Measurements from ENCODE around the gene STAT5B. TPM values are rescaled to one million over a fixed set of nuclear protein-coding genes. Genes with fewer than 3 reads are reported as not detected.
A peak's percentile ranks its signal among the peaks of the same experiment; 100 is the strongest.

Gene STAT5B
- polyA plus RNA-seq, 3 donors: 37.5 to 52.7 (median 49.5) TPM

- no peak for DNase-seq
These were observed 93.1 kb downstream of the STAT5B start for GRCh38 chr17:42182927-42183734.

- DNase-seq: no peak
These were observed 94.4 kb downstream of the STAT5B start for GRCh38 chr17:42181851-42182207.

- DNase-seq: no peak
These were observed 95.0 kb downstream of the STAT5B start, which contains the start of gene KCNH4 for GRCh38 chr17:42180922-42181850. Gene KCNH4, minus strand, starts transcription at chr17:42181142. Its CDS starts 197 bp downstream, at chr17:42180945.

- DNase-seq: no peak
These were observed 95.7 kb downstream of the STAT5B start for GRCh38 chr17:42180411-42180921.

GRCh38 chr17:42179911-42180410 lies 96.2 kb downstream of the STAT5B start:
- DNase-seq: peak; percentile 76

GRCh38 chr17:42179335-42179734 lies 96.9 kb downstream of the STAT5B start:
- no peak for DNase-seq

GRCh38 chr17:42178817-42179216 lies 97.4 kb downstream of the STAT5B start:
- DNase-seq: no peak

- no peak for DNase-seq
These were observed 98.5 kb downstream of the STAT5B start for GRCh38 chr17:42177684-42178083.

- DNase-seq: no peak
These were observed 101.9 kb downstream of the STAT5B start for GRCh38 chr17:42174126-42174783.

GRCh38 chr17:42171831-42172230 lies 104.4 kb downstream of the STAT5B start:
- no peak for DNase-seq

- DNase-seq: no peak
These were observed 106.8 kb downstream of the STAT5B start for GRCh38 chr17:42169351-42169750.

- DNase-seq: no peak
These were observed 108.4 kb downstream of the STAT5B start for GRCh38 chr17:42167807-42168206.

- DNase-seq: no peak
These were observed 109.9 kb downstream of the STAT5B start for GRCh38 chr17:42166196-42166763.

- no peak for DNase-seq
These were observed 110.4 kb downstream of the STAT5B start for GRCh38 chr17:42165751-42166150.

GRCh38 chr17:42163696-42164407 lies 112.3 kb downstream of the STAT5B start:
- DNase-seq: no peak

GRCh38 chr17:42163113-42163512 lies 113.1 kb downstream of the STAT5B start:
- no peak for DNase-seq

- DNase-seq: no peak
These were observed 115.7 kb downstream of the STAT5B start for GRCh38 chr17:42160531-42160910.

- DNase-seq: no peak
These were observed 116.2 kb downstream of the STAT5B start for GRCh38 chr17:42159796-42160530.

- DNase-seq: no peak
These were observed 120.6 kb downstream of the STAT5B start for GRCh38 chr17:42155614-42156045.
